Panc1 (cell line): ENCODE measurements around the gene KEL. TPM values are rescaled to one million over a fixed set of nuclear protein-coding genes. Genes with fewer than 3 reads are reported as not detected.

Source experiments
- ATAC-seq: fragments of 200-7000 bp; cut with Tn5 transposase; 2 replicates; pipeline ENCODE4 v1.9.1; 2020; ENCODE audit warnings: mild to moderate bottlenecking, moderate library complexity
- BruUV-seq: library from RNA; stranded (reverse); fragments of 400-500 nt; replicated peaks from 2 replicates; lab custom pipeline; 2021; lab: Mats Ljungman, UMichigan
- CTCF ChIA-PET: fragments of 300-600 bp; sonication (Branson Sonifier 250); formaldehyde crosslinking; loops from one replicate; lab custom pipeline; 2022; ENCODE audit warnings: antibody characterized with exemption; lab: Charles Lee
- POLR2A ChIA-PET: fragments of 300-600 bp; sonication (Branson Sonifier 250); formaldehyde crosslinking; loops from one replicate; lab custom pipeline; 2022; ENCODE audit warnings: antibody characterized with exemption; lab: Charles Lee
- DNase-seq: peaks from one replicate; pipeline ENCODE4 v3.0.0-alpha.2; 2010; ENCODE audit warnings: low read depth, low spot score
- H3K27ac ChIP-seq: 2 replicates; pipeline ENCODE4 v1.5.1; 2011; ENCODE audit warnings: mild to moderate bottlenecking, low read length, inconsistent platforms
- H3K27me3 ChIP-seq: fragments of 200-500 bp; sonication (Bioruptor generic); 2 replicates; pipeline ENCODE4 v1.6.0; 2014; ENCODE audit warnings: low read length, inconsistent platforms; ENCODE audit not compliant: control insufficient read depth, insufficient read depth
- H3K36me3 ChIP-seq: fragments of 200-500 bp; sonication (Bioruptor generic); 2 replicates; pipeline ENCODE4 v1.5.1; 2014; ENCODE audit warnings: inconsistent platforms, mild to moderate bottlenecking, low read length, moderate library complexity; ENCODE audit not compliant: control insufficient read depth, insufficient read depth
- H3K4me1 ChIP-seq: 2 replicates; pipeline ENCODE4 v1.5.1; 2011; ENCODE audit warnings: inconsistent platforms, mild to moderate bottlenecking, low read length, moderate library complexity; ENCODE audit not compliant: control insufficient read depth, insufficient read depth
- H3K4me3 ChIP-seq, 2 experiments: 2 replicates each; pipeline ENCODE4 v1.5.1; 2011 to 2012; ENCODE audit warnings: low read depth in 2 of 2, low read length in 2 of 2, mild to moderate bottlenecking in 2 of 2, inconsistent platforms in 1 of 2, moderate library complexity in 1 of 2
- H3K9me3 ChIP-seq: fragments of 200-500 bp; sonication (Bioruptor generic); 2 replicates; pipeline ENCODE4 v1.5.1; 2014; ENCODE audit warnings: low read depth, mild to moderate bottlenecking, inconsistent platforms, low read length, moderate library complexity; ENCODE audit not compliant: control insufficient read depth, insufficient read depth
- CTCF ChIP-seq: fragments of 450-650 bp; IDR thresholded peaks from 2 replicates; pipeline ENCODE4 v1.5.1; 2017; ENCODE audit warnings: mild to moderate bottlenecking
- POLR2AphosphoS5 ChIP-seq: IDR thresholded peaks from 2 replicates; pipeline ENCODE4 v1.6.1; 2012; ENCODE audit warnings: mild to moderate bottlenecking, low read depth, low read length, moderate library complexity
- REST ChIP-seq, 2 experiments: IDR thresholded peaks; 2 replicates each; pipeline ENCODE4 v1.6.1; 2011 to 2012; ENCODE audit warnings: low read depth in 2 of 2, control low read depth in 1 of 2, low read length in 1 of 2, mild to moderate bottlenecking in 1 of 2, moderate library complexity in 1 of 2; ENCODE audit not compliant: insufficient read depth in 1 of 2
- SIN3A ChIP-seq: IDR thresholded peaks from 2 replicates; pipeline ENCODE4 v1.6.1; 2012; ENCODE audit warnings: low read depth, mild to moderate bottlenecking, low read length, moderate library complexity, borderline replicate concordance; ENCODE audit not compliant: insufficient read depth
- TCF7L2 ChIP-seq: IDR thresholded peaks from 2 replicates; pipeline ENCODE4 v1.6.1; 2011; ENCODE audit warnings: mild to moderate bottlenecking, low read depth, low read length, inconsistent platforms
- in situ Hi-C: cut with HindIII; loops from 2 replicates; pipeline ENCODE4 v1.10.0; 2016; ENCODE audit warnings: low sequenced_read_pairs, low pct_unique_long_range_greater_than_20kb
- intact Hi-C: fragments of 100-400 bp; cut with micrococcal nuclease; formaldehyde crosslinking; loops from one replicate; pipeline ENCODE4 v1.10.0; 2022; ENCODE audit not compliant: unreplicated experiment
- total RNA-seq: library from RNA; stranded (reverse); gene quantifications from one replicate; pipeline ENCODE4 v1.2.1, GENCODE V29; 2021; ENCODE audit not compliant: unreplicated experiment

Gene KEL
- total RNA-seq, 1 experiment from 2014 or later: 0.44 TPM

DNA sequence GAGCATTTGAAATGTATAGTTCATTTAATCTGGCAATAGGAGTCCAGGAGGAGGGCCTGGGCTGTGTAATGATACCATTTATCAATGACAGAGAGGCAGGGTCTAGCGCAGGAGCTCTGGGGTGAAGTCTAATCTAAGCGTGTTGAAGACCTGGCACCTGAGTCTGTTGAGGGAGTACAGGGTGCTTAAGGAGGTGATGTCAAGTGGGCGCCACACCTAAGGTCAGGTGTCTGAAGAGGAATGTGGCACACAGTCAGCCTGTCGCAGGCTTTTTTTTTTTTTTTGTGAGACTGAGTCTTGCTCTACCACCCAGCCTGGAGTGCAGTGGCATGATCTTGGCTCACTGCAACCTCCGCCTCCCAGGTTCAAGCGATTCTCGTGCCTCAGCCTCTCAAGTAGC lies 20.6 kb downstream of the KEL start:
- Histone ChIP-seq H3K4me1 (no peaks in the 10 kb centered on the region), H3K9me3 (no peaks in the 10 kb centered on the region), H3K36me3 (no peaks in the 10 kb centered on the region), H3K4me3 (no peak overlapping the region), H3K27me3 (no peaks in the 10 kb centered on the region; the same call in 1 of the 2 replicates), H3K27ac (no peak overlapping the region)
- CTCF ChIA-PET: no interaction called here
- intact Hi-C loops (no loop called here), in situ Hi-C loops (no loop called here)
- DNase-seq (no peak), ATAC-seq (no peak)
- POLR2A ChIA-PET: no interaction called here
- no peak for TF ChIP-seq TCF7L2
- no TSS peak for BruUV-seq

DNA sequence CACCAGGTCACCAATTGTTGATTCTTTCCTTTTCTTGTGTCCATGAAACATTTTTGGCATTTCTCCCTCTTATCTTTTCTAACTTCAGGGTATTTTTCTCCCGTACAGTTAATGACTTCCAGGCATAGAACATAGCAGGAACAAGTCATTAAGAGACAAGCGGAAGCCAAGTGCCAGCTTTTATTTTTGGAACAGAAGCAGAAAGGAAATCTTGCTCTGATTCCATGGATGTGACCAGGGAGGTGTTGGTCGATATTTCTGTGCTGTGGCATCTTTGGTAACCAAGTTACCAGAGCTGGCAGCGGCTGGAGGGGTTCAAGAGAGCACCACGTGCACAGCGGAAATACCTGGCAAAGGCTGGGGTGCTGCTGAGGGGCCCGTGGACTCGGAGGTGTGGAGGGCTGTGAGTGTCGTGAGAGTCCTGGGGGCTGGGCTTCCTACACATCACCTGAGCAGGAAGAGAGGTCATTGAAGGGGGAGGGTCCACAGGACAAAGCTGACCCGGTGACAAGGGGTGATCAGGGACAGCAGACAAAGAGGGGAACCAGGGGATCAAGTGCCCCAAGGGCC lies 21.1 kb downstream of the KEL start:
- POLR2A ChIA-PET: no interaction called here
- CTCF ChIA-PET: no interaction called here
- ATAC-seq (no peak), DNase-seq (no peak)
- intact Hi-C loops: no loop called here
- in situ Hi-C loops: no loop called here
- H3K4me3 ChIP-seq: no peak overlapping the region
- no TSS peak for BruUV-seq
- no peaks in the 10 kb centered on the region for H3K27me3 ChIP-seq
- no peak overlapping the region for H3K27ac ChIP-seq
- H3K9me3 ChIP-seq: no peaks in the 10 kb centered on the region
- no peaks in the 10 kb centered on the region for H3K36me3 ChIP-seq
- no peaks in the 10 kb centered on the region for H3K4me1 ChIP-seq
- TF ChIP-seq CTCF: no peak
- TF ChIP-seq POLR2AphosphoS5: no peak
- no peak for TF ChIP-seq REST (IDR thresholded peaks at IDR 0.05; ENCODE audit: insufficient read depth in 1 of 2, low read depth in 2 of 2, low read length in 1 of 2)
- no peak for TF ChIP-seq TCF7L2
- TF ChIP-seq SIN3A: no peak

DNA sequence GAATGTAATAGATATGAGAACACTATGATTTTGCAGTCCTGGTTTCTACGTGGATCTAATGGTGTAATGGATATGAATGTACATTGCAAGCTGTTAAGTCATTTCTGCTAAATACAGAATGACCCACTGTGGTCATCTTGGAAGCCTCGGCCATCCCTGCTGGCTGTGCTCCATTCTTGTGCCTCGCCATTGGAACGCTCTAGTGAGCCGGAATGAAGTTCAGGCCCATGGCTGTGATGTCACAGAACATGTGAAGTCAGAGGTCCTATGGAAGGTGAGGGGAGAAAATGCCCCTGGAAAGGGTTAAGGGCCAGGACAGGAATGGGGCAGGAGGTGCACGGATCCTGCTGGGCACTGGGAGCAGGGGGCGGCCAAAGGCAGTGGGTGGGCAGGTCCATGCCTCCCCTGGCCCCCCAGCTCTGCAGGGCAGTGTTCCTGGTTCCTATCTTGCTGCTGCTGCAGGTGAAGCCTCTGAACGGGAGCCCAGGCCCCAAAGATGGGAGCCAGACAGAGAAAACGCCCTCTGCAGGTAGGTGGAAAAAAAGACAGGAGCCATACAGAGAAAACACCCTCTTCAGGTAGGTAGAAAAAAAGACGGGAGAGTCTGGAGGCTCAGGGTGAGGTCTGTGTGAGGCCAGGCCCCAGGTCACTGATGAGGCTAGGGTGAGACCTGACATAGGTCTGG lies 22.8 kb downstream of the KEL start, which contains the start of gene LLCFC1:
Gene LLCFC1, plus strand, starts transcription at position 259 of the 685 bp plus-strand sequence. Its CDS starts 138 bp downstream, at position 397.
- Histone ChIP-seq H3K9me3 (no peaks in the 10 kb centered on the region), H3K4me3 (no peak within 1 kb of the TSS), H3K36me3 (no peaks in the 10 kb centered on the region), H3K4me1 (no peaks in the 10 kb centered on the region), H3K27ac (no peak within 1 kb of the TSS), H3K27me3 (no peaks in the 10 kb centered on the region)
- ATAC-seq: no peak
- ChIA-PET CTCF (no interaction called here), POLR2A (no interaction called here)
- no peak for DNase-seq
- in situ Hi-C loops (no loop called here), intact Hi-C loops (no loop called here)
- no peak for TF ChIP-seq SIN3A
- TF ChIP-seq TCF7L2: no peak
- no peak; the same call in 1 of the 2 replicates for TF ChIP-seq CTCF
- TF ChIP-seq POLR2AphosphoS5: no peak
- no peak for TF ChIP-seq REST (IDR thresholded peaks at IDR 0.05; ENCODE audit: insufficient read depth in 1 of 2, low read depth in 2 of 2, low read length in 1 of 2)
- BruUV-seq: no TSS peak
